Spleen (tissue), 11 donors: ENCODE measurements around the gene TEP1. TPM values are rescaled to one million over a fixed set of nuclear protein-coding genes. Genes with fewer than 3 reads are reported as not detected.

Experiments
- DNase-seq: peaks from one replicate; pipeline ENCODE4 v3.0.0-alpha.2; 2020
- H3K27ac ChIP-seq, 8 donors: fragments of 200-600 bp; sonication (generic) in 7 of 8; 1 replicate in 4 of 8; 2 replicates in 4 of 8; pipeline versions ENCODE4 v1.5.0 to v1.8.0; 2016 to 2021; ENCODE audit warnings: inconsistent platforms in 4 of 8, mild to moderate bottlenecking in 4 of 8, moderate library complexity in 1 of 8
- H3K27me3 ChIP-seq, 7 donors: fragments of 200-600 bp; sonication (generic) in 6 of 7; replicated peaks in 1 of 7; 1 replicate in 4 of 7; 2 replicates in 3 of 7; pipeline versions ENCODE4 v1.5.0 to v1.8.0; 2016 to 2021; ENCODE audit warnings: inconsistent platforms in 3 of 7, mild to moderate bottlenecking in 1 of 7
- H3K36me3 ChIP-seq, 6 donors: fragments of 200-600 bp; sonication (generic) in 5 of 6; 1 replicate in 4 of 6; 2 replicates in 2 of 6; pipeline versions ENCODE4 v1.5.0 to v1.8.0; 2016 to 2021; ENCODE audit warnings: inconsistent platforms in 2 of 6
- H3K4me1 ChIP-seq, 6 donors: fragments of 200-600 bp; sonication (generic) in 5 of 6; 1 replicate in 3 of 6; 2 replicates in 3 of 6; pipeline versions ENCODE4 v1.5.0 to v1.8.0; 2016 to 2021; ENCODE audit warnings: inconsistent platforms in 3 of 6
- H3K4me3 ChIP-seq, 8 donors: fragments of 200-600 bp; sonication (generic) in 7 of 8; 1 replicate in 4 of 8; 2 replicates in 4 of 8; pipeline versions ENCODE4 v1.5.0 to v1.8.0; 2016 to 2021; ENCODE audit warnings: inconsistent platforms in 4 of 8, mild to moderate bottlenecking in 4 of 8, moderate library complexity in 2 of 8
- H3K9me3 ChIP-seq, 8 donors: fragments of 200-600 bp; sonication (generic) in 7 of 8; 1 replicate in 4 of 8; 2 replicates in 4 of 8; pipeline versions ENCODE4 v1.5.0 to v1.8.0; 2016 to 2021; ENCODE audit warnings: inconsistent platforms in 4 of 8
- POLR2A ChIP-seq, 3 donors: fragments of 450-650 bp; IDR thresholded peaks; one replicate each; pipeline ENCODE4 v1.5.1; 2017; ENCODE audit warnings: antibody characterized with exemption in 3 of 3, mild to moderate bottlenecking in 1 of 3
- POLR2AphosphoS5 ChIP-seq, 3 donors: sonication (generic); formaldehyde crosslinking; IDR thresholded peaks; one replicate each; pipeline ENCODE4 v1.5.1; 2017; ENCODE audit warnings: antibody characterized with exemption in 3 of 3
- WGBS, 5 donors: extraction: QIAGEN DNeasy Blood & Tissue Kit in 3 of 5; methylation state at CpG; one replicate each; pipeline versions ENCODE4 v1.1.5 to v1.1.7; 2013 to 2018; 5-methylcytosine and 5-hydroxymethylcytosine counted together
- intact Hi-C: fragments of 100-400 bp; cut with DNase I; formaldehyde crosslinking; loops from one replicate; pipeline ENCODE4 v1.15.0; 2023; ENCODE audit warnings: low total_unique reads
- polyA plus RNA-seq, 3 donors: library from polyadenylated mRNA; stranded (reverse); fragments of 200-250 nt; gene quantifications; one replicate each; pipeline ENCODE4 v1.2.1, GENCODE V29; 2013
- total RNA-seq, 7 donors: library from RNA; depleted of rRNA in 3 of 7; stranded (reverse); fragments of >200 nt in 3 of 7; fragmentation: NEBNext Ultra II Directional in 4 of 7; extraction: Animal tissue kit (Norgen Biotek cat#: 25700) in 4 of 7; gene quantifications; one replicate each; pipeline versions ENCODE4 v1.1.0 to v1.2.1, GENCODE V29; 2016 to 2021
- TF ChIP-seq, protein P1 (sequence below), 11 experiments: fragments of 200-600 bp in 7 of 11; fragments of 450-650 bp in 4 of 11; sonication (generic) in 4 of 11; IDR thresholded peaks in 8 of 11; conservative IDR thresholded peaks in 3 of 11; 1 replicate in 7 of 11; 2 replicates in 4 of 11; pipeline versions ENCODE4 v1.4.0 to v1.8.0; 2016 to 2021; ENCODE audit warnings: antibody characterized with exemption in 11 of 11, inconsistent platforms in 4 of 11, mild to moderate bottlenecking in 1 of 11
- donor health status: healthy with polysubstance abuse.
- donor health status: DM: no; HTN: no; CAD: no; lungs with moderate emphysema.
- donor health status: DM: no; HTN: no; CAD: no.
- donor health status: Bipolar disorder and iron deficiency.
- donor health status: healthy.
- donor health status: DM: no; HTN: no; CAD: no.
- donor health status: DM: yes; HTN: yes; CAD: no.

The TEP1 gene
- total and polyA plus RNA-seq, 10 donors: 19.2 to 91.7 (median 64.5) TPM

DNA sequence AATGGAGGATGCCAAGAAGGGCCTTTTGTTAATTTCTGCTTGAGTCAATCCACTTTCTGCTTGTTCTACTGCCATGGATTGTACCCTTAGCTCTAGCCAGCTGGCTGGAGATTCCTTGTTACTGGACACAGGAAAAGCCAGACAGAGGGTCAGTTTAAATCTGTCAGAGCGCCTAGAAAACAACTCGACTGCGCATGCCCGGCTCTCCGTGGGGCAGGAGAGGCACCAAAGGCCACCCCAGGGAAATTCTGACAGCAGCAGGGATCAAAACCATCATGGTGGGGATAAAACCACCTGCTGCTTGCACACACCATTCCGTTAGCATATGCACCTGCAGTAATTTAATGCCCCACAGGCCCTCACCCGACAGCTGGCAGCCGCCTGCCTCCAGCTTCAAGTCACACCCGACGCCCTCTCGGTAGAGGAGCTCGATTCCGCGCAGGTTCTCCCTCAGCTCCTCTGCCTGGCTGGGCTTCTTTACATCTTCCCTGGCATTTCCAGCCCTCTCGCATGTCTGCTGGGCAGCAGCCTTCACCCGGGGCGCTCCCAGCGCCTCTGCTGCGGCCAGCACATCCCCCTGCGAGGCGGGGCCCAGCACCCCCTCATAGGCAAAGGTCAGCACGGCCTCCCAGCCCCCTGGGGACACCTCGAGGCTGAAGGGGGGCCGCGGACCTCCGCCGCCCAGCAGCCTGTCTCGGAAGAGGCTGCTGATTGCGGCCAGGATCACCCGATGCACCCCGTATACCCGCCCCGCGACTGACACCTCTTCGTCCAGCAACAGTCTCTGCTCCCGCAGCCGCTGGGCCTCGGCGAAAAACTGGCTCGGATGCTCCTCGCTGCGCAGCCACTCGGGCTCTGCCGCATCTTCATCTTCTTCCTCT is 21.6 kb upstream of the TEP1 start:
- H3K27me3 ChIP-seq: no peaks in the 10 kb centered on the region
- 62 to 81% (median 74%) methylated on average over 40 to 44 of the region's 44 CpGs for WGBS, 5 donors
- peak overlapping the region in 4 of 8 donors; percentile 4 to 19 (median 4) for H3K4me3 ChIP-seq
- intact Hi-C loops: no loop called here
- H3K27ac ChIP-seq: peak overlapping the region in 6 of 8 donors; percentile 2 to 74 (median 58)
- no peaks in the 10 kb centered on the region for H3K36me3 ChIP-seq
- DNase-seq: no peak
- H3K4me1 ChIP-seq: peaks cover 3 to 51% (median 29%) of the 10 kb centered on the region in 6 donors
- no peaks in the 10 kb centered on the region for H3K9me3 ChIP-seq
- TF ChIP-seq POLR2AphosphoS5 (IDR thresholded peaks at IDR 0.05): peak in 2 of 3 donors; percentile 20 to 27
- TF ChIP-seq, protein P1, sequence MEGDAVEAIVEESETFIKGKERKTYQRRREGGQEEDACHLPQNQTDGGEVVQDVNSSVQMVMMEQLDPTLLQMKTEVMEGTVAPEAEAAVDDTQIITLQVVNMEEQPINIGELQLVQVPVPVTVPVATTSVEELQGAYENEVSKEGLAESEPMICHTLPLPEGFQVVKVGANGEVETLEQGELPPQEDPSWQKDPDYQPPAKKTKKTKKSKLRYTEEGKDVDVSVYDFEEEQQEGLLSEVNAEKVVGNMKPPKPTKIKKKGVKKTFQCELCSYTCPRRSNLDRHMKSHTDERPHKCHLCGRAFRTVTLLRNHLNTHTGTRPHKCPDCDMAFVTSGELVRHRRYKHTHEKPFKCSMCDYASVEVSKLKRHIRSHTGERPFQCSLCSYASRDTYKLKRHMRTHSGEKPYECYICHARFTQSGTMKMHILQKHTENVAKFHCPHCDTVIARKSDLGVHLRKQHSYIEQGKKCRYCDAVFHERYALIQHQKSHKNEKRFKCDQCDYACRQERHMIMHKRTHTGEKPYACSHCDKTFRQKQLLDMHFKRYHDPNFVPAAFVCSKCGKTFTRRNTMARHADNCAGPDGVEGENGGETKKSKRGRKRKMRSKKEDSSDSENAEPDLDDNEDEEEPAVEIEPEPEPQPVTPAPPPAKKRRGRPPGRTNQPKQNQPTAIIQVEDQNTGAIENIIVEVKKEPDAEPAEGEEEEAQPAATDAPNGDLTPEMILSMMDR (IDR thresholded peaks at IDR 0.05 in 8 of 11, conservative IDR thresholded peaks at IDR 0.05 in 3 of 11): no peak

GRCh38 chr14:20429801-20430669 is 16.7 kb upstream of the TEP1 start:
- 46 to 55% (median 51%) methylated on average over 20 to 30 of the region's 30 CpGs for WGBS, 5 donors
- Histone ChIP-seq H3K36me3 (no peaks in the 10 kb centered on the region), H3K4me1 (peaks cover 31 to 59% (median 43%) of the 10 kb centered on the region in 6 donors), H3K4me3 (peak overlapping the region in 1 of 8 donors; percentile 2), H3K27ac (peak overlapping the region; percentile 22 to 88 (median 84)), H3K27me3 (no peaks in the 10 kb centered on the region), H3K9me3 (no peaks in the 10 kb centered on the region)
- intact Hi-C loops: no loop called here
- peak; percentile 85 for DNase-seq
- TF ChIP-seq POLR2AphosphoS5 (IDR thresholded peaks at IDR 0.05) (peak; percentile 55 to 82 (median 77)), POLR2A (IDR thresholded peaks at IDR 0.05) (no peak)
- TF ChIP-seq, protein P1 (IDR thresholded peaks at IDR 0.05 in 8 of 11, conservative IDR thresholded peaks at IDR 0.05 in 3 of 11): no peak

GRCh38 chr14:20428802-20429201 is 15.5 kb upstream of the TEP1 start:
- intact Hi-C loops: no loop called here
- H3K27ac ChIP-seq: peak overlapping the region; percentile 59 to 88 (median 84)
- no peaks in the 10 kb centered on the region for H3K36me3 ChIP-seq
- H3K27me3 ChIP-seq: no peaks in the 10 kb centered on the region
- DNase-seq: peak; percentile 80
- no peaks in the 10 kb centered on the region for H3K9me3 ChIP-seq
- WGBS, 5 donors: 18 to 36% (median 29%) methylated on average over 3 to 5 of the region's 5 CpGs
- H3K4me1 ChIP-seq: peaks cover 23 to 49% (median 40%) of the 10 kb centered on the region in 6 donors
- TF ChIP-seq POLR2AphosphoS5 (IDR thresholded peaks at IDR 0.05): peak in 1 of 3 donors; percentile 17
- no peak for TF ChIP-seq POLR2A (IDR thresholded peaks at IDR 0.05)
- no peak overlapping the region for H3K4me3 ChIP-seq

- Histone ChIP-seq H3K9me3 (no peaks in the 10 kb centered on the region), H3K4me1 (peaks cover 23 to 49% (median 40%) of the 10 kb centered on the region in 6 donors), H3K36me3 (no peaks in the 10 kb centered on the region), H3K27ac (peak overlapping the region; percentile 69 to 88 (median 84)), H3K4me3 (peak overlapping the region in 3 of 8 donors; percentile 11 to 52 (median 29)), H3K27me3 (no peaks in the 10 kb centered on the region)
- TF ChIP-seq POLR2A (IDR thresholded peaks at IDR 0.05) (no peak), POLR2AphosphoS5 (IDR thresholded peaks at IDR 0.05) (peak in 1 of 3 donors; percentile 24)
- TF ChIP-seq, protein P1 (IDR thresholded peaks at IDR 0.05 in 8 of 11, conservative IDR thresholded peaks at IDR 0.05 in 3 of 11): no peak
- DNase-seq: peak; percentile 78
- WGBS, 5 donors: 17 to 43% (median 30%) methylated on average over 5 of the region's 5 CpGs
- intact Hi-C loops: no loop called here
These were observed 14.7 kb upstream of the TEP1 start for GRCh38 chr14:20428010-20428365.
